Stimulated activated CD4-positive, alpha-beta T cell treated with anti-CD3 and anti-CD28 coated beads, Interleukin-2, amount 100 ng/mL, for 4 hours (primary cell): ENCODE data around the gene KCNIP3.
"Not testable (repeated sequence)": the region's sequence is repeated elsewhere in the genome, so short reads cannot be mapped to it uniquely, and the experiment has no call there.

Source experiments
- DNase-seq: peaks from one replicate; pipeline ENCODE4 v3.0.0-alpha.2; 2020; ENCODE audit warnings: low read depth

The KCNIP3 gene

DNA sequence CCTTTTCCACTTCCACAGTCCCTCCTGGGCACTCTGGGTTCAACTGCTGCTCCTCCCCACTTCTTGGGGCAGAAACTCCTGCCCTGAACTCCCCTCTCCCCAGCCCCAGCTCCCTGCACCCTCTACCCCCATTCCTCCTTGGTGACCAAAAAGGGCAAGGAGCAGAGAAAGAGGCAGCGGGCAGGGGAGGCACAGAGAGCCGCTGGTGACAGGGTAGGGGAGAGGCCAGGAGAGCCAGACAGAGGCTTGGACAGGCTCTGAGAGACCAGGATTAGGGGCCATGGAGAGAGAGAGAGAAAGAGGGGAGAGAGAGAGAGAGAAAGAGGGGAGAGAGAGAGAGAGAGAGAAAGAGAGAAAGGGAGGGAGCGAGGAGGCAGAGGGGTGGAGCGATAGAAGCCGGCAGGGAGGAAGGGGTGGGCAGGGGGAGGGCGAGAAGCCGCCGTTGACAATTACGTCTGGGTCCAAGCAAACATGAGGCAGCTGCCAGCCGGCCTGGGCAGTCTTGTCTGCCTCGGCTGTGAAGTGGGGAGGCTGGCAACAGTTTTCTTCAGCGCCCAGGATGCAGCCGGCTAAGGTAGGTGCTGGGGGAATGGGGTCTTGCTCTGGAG is at the start of gene KCNIP3:
Gene KCNIP3, plus strand, starts transcription at position 468 of the 608 bp plus-strand sequence. Its CDS starts 92 bp downstream, at position 560.
- no peak for DNase-seq

DNA sequence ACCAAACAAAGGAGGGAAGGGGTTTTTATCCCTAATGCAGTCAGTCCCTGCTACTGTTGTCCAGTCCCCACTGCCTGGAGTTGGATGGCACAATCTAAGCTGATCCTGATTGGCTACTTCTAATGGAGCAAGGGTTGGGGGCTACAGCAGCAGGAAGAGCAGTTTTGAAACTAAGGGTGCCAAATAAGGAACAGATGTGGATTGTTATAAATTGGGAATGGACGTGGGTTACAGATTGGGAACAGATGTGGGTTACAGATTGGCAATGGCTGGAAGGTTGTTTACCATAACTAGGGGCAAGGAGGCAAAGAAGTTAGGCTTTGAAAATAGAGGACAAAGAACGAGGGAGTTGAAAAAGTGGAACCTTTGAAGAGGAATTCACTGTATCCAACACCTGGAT is 38.9 kb upstream of the KCNIP3 start:
- no peak for DNase-seq

- no peak for DNase-seq
Measured at GRCh38 chr2:95260028-95261023, 36.8 kb upstream of the KCNIP3 start.

GRCh38 chr2:95261602-95262001 is 35.5 kb upstream of the KCNIP3 start:
- no peak for DNase-seq

GRCh38 chr2:95262896-95263542 is 34.1 kb upstream of the KCNIP3 start:
- no peak for DNase-seq

DNA sequence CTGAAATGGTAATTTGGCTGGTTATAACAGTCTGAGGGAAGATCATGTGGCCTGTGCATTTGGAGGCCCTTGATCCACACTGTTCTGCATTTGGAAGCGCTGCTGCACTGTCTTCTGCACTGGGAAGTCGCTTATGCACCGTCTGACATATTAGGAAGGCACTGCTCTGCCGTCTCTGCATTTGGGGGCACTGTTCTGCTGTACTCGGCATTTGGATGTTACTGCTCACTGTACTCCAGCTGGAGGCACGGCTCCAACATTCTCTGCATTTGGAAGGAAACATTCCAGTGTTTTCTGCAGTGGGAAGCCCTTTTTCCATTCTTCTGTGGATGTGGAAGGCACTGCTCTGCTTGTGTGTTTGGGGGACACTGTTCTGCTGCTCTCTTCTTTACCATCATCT is 32.5 kb upstream of the KCNIP3 start:
- no peak for DNase-seq

- no peak for DNase-seq
Measured at GRCh38 chr2:95265182-95265581, 32.0 kb upstream of the KCNIP3 start.

DNA sequence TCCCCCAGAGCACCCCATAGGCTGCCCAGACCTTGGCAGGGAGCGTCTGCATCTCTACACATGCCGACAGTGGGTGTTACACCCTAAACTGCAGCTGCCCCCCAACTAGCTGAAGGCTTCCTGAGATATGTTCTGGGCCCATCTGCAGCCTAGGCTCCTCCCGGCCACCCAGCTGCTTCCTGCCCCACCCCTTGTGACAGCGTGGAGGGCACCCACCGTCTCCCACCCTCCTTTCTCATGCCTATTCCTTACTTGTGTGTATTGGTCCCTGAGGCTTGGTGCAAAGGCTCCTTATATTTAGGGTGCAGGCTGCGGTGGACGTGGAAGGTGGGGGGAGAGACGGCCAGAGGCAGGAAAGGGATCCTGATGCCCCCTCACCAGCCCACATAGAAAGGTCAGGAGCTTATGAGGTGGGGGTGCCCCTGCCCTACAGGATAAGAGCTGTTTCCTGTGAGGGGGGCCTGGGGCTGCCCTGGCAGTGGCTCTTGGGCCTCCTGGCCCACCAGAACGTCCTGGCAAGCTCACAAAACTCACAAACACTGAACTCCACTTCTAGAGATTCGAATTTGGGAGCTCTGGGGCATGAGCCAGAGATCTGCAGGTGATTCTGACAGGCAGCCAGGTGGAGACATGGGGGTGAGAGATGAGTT is 30.2 kb upstream of the KCNIP3 start:
- DNase-seq: no peak

DNA sequence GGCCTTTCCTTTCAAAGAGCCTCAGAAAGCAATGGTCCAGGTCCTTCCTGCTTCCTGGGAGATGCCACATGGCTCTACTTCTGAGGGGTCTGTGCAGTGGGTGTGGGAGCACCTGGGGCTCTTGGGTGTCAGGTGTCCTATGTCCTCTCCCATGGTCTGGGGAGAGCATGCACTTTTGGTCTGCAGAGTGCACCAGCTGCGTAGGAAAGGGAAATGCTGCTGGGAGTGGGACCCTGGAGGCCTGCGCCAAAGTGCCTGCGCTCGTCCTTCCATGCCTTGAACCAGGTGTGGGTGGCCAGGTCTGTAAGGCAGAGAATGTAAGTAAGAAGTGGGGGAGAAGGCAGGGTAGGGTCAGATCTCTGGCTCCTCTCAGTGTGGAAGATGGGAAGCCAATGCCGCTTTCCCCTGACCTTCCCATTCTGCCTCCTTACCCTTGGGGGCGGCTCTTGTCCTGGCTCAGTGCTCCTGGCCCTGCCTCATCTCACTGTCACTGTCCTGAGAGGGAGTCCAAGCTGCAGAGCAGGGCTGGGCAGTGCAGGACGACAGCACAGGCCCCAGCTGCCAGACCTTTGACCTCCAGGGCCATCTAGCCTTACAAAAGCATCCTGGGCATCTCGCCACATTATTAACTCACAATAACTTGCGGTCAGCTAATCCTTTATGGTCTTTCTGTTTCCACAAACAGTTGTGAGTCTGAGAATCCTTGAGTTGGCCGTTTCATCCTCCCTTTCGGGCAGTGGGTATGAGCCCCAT is 29.5 kb upstream of the KCNIP3 start:
- DNase-seq: no peak

GRCh38 chr2:95268211-95269035 is 28.7 kb upstream of the KCNIP3 start:
- no peak for DNase-seq

DNA sequence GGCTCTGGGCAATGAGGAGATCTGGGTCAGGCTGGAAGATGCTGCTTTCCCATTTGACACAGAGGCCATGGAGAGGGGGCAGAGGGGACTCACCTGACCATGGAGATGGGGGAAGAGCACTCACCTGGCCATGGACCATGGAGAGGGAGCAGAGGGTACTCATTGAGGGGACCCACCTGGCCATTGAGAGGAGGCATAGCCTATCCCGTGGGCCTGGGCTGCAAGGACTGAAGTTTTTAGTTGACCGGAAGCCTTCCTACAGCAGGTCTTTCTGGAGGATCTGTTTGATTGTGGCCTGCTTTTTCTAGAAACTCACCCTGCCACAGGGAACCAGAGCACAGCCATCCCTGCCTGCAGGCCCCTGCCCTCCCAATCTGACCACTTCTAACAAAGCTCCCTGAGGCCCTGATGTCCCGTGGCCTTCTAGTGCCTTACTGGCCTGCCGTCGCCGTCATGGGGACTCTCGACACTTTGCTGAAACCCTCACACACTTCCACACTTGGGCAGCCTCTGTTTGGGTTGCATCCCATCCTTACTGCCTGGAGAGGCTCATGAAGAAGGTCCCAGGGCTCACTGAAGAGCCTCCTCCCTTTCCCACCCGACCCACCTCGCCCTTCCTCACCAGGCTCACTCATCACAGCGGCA is 28.0 kb upstream of the KCNIP3 start:
- DNase-seq: no peak

GRCh38 chr2:95269745-95270144 is 27.4 kb upstream of the KCNIP3 start:
- DNase-seq: not testable (repeated sequence)

- DNase-seq: no peak
Measured at GRCh38 chr2:95270541-95271081, 26.5 kb upstream of the KCNIP3 start.

GRCh38 chr2:95271381-95271971 is 25.7 kb upstream of the KCNIP3 start:
- no peak for DNase-seq

DNA sequence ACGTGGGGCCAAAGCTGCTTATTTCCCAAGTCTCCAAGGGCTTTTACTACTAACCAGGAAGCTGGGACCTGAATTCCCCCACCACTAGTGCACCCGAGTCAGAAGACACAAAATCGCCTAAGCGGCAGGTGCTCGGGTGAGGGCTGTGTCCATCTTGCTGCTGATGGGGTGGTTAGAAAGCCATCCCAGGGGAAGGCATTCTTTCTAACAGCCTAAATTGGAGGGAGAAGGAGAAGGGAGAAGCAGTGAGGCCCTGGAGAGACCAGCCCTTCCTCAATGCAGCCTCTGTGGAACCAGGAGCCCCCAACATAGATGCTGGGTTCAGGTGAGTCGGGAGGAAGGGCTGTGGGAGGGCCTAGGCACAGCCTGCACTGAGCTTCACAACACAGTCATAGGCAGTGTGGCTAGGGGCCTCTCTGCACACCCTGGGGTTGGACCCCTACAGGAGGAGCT is 24.8 kb upstream of the KCNIP3 start:
- no peak for DNase-seq

GRCh38 chr2:95272781-95273180 is 24.4 kb upstream of the KCNIP3 start:
- no peak for DNase-seq

DNA sequence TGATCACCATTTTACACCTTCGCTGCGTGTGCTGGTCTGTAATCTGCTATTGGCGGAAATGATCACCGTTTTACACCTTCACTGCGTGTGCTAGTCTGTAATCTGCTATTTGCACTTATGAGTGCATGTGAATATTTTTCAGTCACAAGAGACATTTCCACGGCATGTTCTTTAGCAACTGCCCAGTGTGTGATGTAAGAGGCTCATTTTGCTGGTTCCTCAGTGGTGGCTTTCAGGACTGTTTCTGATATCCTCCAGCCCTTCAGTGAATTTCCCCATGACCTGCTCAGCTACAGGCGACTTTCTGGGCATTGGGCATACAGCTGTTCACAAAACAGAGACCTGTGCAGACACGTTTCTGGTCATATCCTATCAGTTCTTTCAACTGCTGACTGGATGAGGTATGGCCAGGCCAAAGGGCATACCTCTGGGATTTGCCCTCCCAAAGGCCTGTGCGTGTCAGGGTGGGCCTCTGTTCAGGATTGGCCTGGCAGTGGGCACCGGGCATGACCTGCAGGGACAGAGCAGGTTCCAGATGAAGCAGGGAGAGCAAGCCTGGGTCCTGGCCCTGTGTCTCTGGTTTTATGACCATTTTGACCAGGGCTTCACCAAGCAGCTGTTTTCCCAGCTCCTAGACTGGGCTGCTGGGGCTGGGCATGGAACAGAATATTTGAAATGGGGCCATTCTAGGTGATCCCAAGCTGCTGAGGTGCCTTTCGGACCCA is 23.4 kb upstream of the KCNIP3 start:
- no peak for DNase-seq

DNA sequence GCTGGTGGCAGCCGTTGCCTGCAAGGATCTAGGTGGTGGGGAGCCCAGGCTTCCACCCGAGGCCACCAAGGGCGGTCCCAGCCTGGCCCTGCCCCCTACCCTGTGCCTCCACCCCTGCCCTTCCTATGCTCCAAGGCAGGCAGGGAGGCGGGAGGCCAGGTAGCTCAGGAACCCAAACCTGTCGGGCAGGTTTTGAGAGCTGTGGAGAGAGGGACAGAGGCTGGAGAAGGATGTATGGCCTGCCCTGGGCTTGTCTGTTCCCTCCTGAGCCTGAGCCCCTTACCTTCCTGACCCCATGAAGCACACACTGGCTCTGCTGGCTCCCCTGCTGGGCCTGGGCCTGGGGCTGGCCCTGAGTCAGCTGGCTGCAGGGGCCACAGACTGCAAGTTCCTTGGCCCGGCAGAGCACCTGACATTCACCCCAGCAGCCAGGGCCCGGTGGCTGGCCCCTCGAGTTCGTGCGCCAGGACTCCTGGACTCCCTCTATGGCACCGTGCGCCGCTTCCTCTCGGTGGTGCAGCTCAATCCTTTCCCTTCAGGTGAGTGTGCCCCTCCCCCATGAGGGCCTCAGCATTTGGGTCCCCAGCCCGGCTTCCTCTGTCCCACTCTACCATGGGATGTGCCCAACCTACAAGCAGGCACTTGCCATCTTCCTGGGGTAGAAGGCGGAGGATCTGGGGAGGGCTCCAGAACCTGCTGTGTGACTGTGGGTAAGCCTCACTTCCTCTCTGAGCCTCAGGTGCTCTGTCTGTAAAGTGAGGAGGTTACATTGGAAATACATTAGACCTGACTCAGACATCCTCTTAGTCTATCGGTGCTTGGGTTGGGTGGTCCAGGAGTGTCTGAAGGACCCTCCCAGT is 22.6 kb upstream of the KCNIP3 start, which contains the start of gene PROM2:
Gene PROM2, plus strand, starts transcription at position 159 of the 860 bp plus-strand sequence. Its CDS starts 137 bp downstream, at position 296.
- DNase-seq: no peak
